KMS-11 (cell line): Measurements from ENCODE around the gene NPNT.

Experiments used
- H2AFZ ChIP-seq: fragments of 200-600 bp; sonication (generic); 2 replicates; pipeline ENCODE4 v1.6.1; 2016; ENCODE audit warnings: antibody characterized with exemption, mixed run types, low read depth
- H3K27ac ChIP-seq: fragments of 200-600 bp; sonication (generic); 2 replicates; pipeline ENCODE4 v1.6.1; 2016; ENCODE audit warnings: mild to moderate bottlenecking, mixed run types
- H3K27me3 ChIP-seq: fragments of 200-600 bp; sonication (generic); 2 replicates; pipeline ENCODE4 v1.6.1; 2017; ENCODE audit warnings: mild to moderate bottlenecking, low read depth, mixed run types, moderate library complexity; ENCODE audit not compliant: insufficient read depth
- H3K36me3 ChIP-seq: fragments of 200-600 bp; sonication (generic); 2 replicates; pipeline ENCODE4 v1.6.1; 2017; ENCODE audit warnings: mild to moderate bottlenecking, mixed run types; ENCODE audit not compliant: insufficient read depth
- H3K4me1 ChIP-seq: fragments of 200-600 bp; sonication (generic); 2 replicates; pipeline ENCODE4 v1.6.1; 2016; ENCODE audit warnings: mild to moderate bottlenecking, low read depth, mixed run types; ENCODE audit not compliant: poor library complexity, severe bottlenecking
- H3K4me2 ChIP-seq: fragments of 200-600 bp; sonication (generic); 2 replicates; pipeline ENCODE4 v1.7.0; 2016; ENCODE audit warnings: mild to moderate bottlenecking, mixed run types
- H3K4me3 ChIP-seq: fragments of 200-600 bp; sonication (generic); IDR thresholded peaks from 2 replicates; pipeline ENCODE4 v1.6.1; 2017; ENCODE audit warnings: low read depth, low read length, mixed read lengths; ENCODE audit not compliant: insufficient read depth
- H3K79me2 ChIP-seq: fragments of 200-600 bp; sonication (generic); 2 replicates; pipeline ENCODE4 v1.6.1; 2016; ENCODE audit warnings: low read depth, mixed run types; ENCODE audit not compliant: insufficient read depth
- H3K9ac ChIP-seq: fragments of 200-600 bp; sonication (generic); 2 replicates; pipeline ENCODE4 v1.6.1; 2016; ENCODE audit warnings: mild to moderate bottlenecking, mixed run types
- H4K20me1 ChIP-seq: fragments of 200-600 bp; sonication (generic); 2 replicates; pipeline ENCODE4 v1.6.1; 2016; ENCODE audit warnings: mild to moderate bottlenecking, mixed run types; ENCODE audit not compliant: insufficient read depth
- TF ChIP-seq, protein P1 (sequence below): fragments of 200-600 bp; sonication (generic); conservative IDR thresholded peaks from 2 replicates; pipeline ENCODE4 v1.6.1; 2017; ENCODE audit warnings: low read depth, mild to moderate bottlenecking, antibody characterized with exemption, low read length, moderate library complexity, mixed read lengths

The NPNT gene

DNA sequence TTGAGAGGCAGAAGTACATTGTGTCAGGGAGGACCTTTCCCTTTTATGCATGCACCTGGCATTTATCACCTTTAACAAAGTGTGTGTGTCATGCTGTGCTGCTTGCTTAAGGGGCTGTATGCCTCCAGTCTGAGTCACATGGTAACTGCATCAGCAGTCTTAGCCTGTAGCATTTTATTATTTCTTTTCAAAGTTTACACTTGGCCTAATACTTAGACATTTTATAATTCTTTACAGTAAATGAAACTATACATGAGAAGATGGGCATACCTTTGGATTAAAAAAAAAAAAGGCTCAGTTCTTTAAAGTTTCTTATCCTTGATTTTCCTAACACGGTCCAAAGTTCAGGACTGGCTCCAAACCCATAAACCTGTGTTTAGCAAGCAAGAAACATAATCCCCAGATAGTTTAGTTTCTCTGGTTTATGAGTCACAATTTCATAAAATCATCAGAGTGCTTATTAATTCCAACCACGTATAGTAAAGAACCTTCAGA is 14.6 kb downstream of the NPNT start:
- Histone ChIP-seq H3K4me2 (no peak overlapping the region), H4K20me1 (no peaks in the 10 kb centered on the region), H3K4me3 (no peak overlapping the region), H3K9ac (no peak overlapping the region), H3K27me3 (no peaks in the 10 kb centered on the region), H3K79me2 (no peaks in the 10 kb centered on the region), H3K36me3 (no peaks in the 10 kb centered on the region), H3K4me1 (no peaks in the 10 kb centered on the region), H3K27ac (no peak overlapping the region), H2AFZ (no peak overlapping the region)
- TF ChIP-seq, protein P1, sequence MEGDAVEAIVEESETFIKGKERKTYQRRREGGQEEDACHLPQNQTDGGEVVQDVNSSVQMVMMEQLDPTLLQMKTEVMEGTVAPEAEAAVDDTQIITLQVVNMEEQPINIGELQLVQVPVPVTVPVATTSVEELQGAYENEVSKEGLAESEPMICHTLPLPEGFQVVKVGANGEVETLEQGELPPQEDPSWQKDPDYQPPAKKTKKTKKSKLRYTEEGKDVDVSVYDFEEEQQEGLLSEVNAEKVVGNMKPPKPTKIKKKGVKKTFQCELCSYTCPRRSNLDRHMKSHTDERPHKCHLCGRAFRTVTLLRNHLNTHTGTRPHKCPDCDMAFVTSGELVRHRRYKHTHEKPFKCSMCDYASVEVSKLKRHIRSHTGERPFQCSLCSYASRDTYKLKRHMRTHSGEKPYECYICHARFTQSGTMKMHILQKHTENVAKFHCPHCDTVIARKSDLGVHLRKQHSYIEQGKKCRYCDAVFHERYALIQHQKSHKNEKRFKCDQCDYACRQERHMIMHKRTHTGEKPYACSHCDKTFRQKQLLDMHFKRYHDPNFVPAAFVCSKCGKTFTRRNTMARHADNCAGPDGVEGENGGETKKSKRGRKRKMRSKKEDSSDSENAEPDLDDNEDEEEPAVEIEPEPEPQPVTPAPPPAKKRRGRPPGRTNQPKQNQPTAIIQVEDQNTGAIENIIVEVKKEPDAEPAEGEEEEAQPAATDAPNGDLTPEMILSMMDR = no peak

DNA sequence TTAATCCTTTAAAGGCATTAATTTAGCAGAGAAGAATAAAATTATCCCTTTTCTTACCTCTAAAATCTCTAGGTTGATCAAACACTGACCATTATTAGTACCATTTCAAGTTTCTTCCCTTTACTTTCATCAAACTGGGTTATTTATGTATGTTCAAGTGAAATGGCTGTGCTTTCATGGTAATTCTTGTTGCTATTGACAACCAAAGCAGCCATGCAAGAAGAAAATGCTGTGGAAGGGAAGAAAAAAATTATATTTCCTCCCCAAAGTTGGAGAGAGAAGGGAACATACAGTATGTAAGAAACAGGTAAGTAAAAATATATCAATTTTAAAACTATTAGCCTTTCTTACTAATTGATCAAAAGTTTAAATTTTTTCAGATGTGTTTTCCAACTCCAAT is 16.2 kb downstream of the NPNT start:
- H3K36me3 ChIP-seq = no peaks in the 10 kb centered on the region
- no peaks in the 10 kb centered on the region for H4K20me1 ChIP-seq
- no peak overlapping the region for H2AFZ ChIP-seq
- no peak overlapping the region for H3K9ac ChIP-seq
- no peaks in the 10 kb centered on the region for H3K27me3 ChIP-seq
- H3K79me2 ChIP-seq = no peaks in the 10 kb centered on the region
- no peaks in the 10 kb centered on the region for H3K4me1 ChIP-seq
- no peak overlapping the region for H3K4me2 ChIP-seq
- H3K27ac ChIP-seq = no peak overlapping the region
- TF ChIP-seq, protein P1 = no peak
- H3K4me3 ChIP-seq = no peak overlapping the region

DNA sequence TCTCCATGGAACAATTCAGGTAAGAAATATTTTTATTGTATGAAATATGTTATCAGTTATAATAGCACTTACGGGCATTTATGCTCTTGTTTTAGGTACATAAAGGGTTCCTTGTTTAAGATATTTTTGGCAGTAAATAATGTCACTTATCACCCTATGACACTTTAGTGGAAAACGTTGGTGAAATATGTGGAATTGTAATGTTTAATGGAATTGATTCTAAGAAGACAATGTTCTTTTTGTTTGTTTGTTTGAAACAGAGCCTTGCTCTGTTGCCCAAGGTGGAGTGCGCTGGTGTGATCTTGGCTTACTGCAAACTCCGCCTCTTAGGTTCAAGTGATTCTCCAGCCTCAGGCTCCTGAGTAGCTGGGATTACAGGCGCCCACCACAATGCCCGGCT is 17.4 kb downstream of the NPNT start:
- TF ChIP-seq, protein P1 = no peak
- H3K36me3 ChIP-seq = no peaks in the 10 kb centered on the region
- no peaks in the 10 kb centered on the region for H3K27me3 ChIP-seq
- H2AFZ ChIP-seq = no peak overlapping the region
- H3K79me2 ChIP-seq = no peaks in the 10 kb centered on the region
- H3K27ac ChIP-seq = no peak overlapping the region
- no peak overlapping the region for H3K4me2 ChIP-seq
- no peaks in the 10 kb centered on the region for H4K20me1 ChIP-seq
- H3K9ac ChIP-seq = no peak overlapping the region
- no peak overlapping the region for H3K4me3 ChIP-seq
- H3K4me1 ChIP-seq = no peaks in the 10 kb centered on the region

DNA sequence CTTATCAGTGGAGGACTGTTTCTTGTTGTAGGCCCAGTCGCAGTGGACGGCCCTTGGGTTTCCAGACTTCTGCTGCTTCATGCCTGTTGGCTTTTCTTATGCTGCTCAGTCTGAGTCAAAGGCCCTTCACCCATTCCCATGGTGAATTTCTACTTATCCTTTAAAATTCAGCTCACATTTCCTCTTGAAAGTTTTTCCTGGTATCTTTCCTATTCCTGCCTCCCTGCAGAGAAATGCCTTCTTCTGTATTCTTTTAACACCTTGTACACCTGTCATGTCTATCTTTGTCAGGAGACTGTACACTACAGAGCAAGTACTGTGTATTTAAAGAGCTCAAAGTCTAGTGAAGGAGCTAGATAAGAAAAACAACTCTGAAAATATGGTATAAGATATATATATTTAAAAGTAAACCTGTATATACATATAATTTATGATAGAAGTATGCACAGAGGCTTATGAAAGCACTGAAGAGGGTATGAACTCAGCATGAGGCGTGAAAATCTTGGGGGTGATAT is 22.0 kb downstream of the NPNT start:
- Histone ChIP-seq H3K4me3 (no peak overlapping the region), H3K36me3 (no peaks in the 10 kb centered on the region), H2AFZ (no peak overlapping the region), H3K27me3 (no peaks in the 10 kb centered on the region), H3K4me1 (no peaks in the 10 kb centered on the region), H3K4me2 (no peak overlapping the region), H3K9ac (no peak overlapping the region), H4K20me1 (no peaks in the 10 kb centered on the region), H3K79me2 (no peaks in the 10 kb centered on the region), H3K27ac (no peak overlapping the region)
- TF ChIP-seq, protein P1 = no peak
